Hepatocyte (in vitro differentiated cells): ENCODE measurements around the gene ETV7. TPM values are rescaled to one million over a fixed set of nuclear protein-coding genes. Genes with fewer than 3 reads are reported as not detected.
"Not testable (repeated sequence)": the region's sequence is repeated elsewhere in the genome, so short reads cannot be mapped to it uniquely, and the experiment has no call there.

Experiments used
- DNase-seq: peaks from one replicate; pipeline ENCODE4 v3.0.0-alpha.2; 2016; ENCODE audit warnings: low spot score
- H2AFZ ChIP-seq: fragments of 200-600 bp; sonication (generic); 2 replicates; pipeline ENCODE4 v1.6.0; 2016; ENCODE audit warnings: antibody characterized with exemption, mild to moderate bottlenecking
- H3K27ac ChIP-seq: fragments of 200-600 bp; sonication (generic); 2 replicates; pipeline ENCODE4 v1.5.1; 2016; ENCODE audit warnings: mild to moderate bottlenecking
- H3K27me3 ChIP-seq: fragments of 200-600 bp; sonication (generic); 2 replicates; pipeline ENCODE4 v1.6.1; 2016
- H3K36me3 ChIP-seq: fragments of 200-600 bp; sonication (generic); replicated peaks from 2 replicates; pipeline ENCODE4 v1.5.1; 2016; ENCODE audit warnings: low read depth; ENCODE audit not compliant: insufficient read depth
- H3K4me1 ChIP-seq: fragments of 200-600 bp; sonication (generic); 2 replicates; pipeline ENCODE4 v1.5.1; 2016; ENCODE audit warnings: mild to moderate bottlenecking, moderate library complexity; ENCODE audit not compliant: insufficient read depth
- H3K4me2 ChIP-seq: fragments of 200-600 bp; sonication (generic); 2 replicates; pipeline ENCODE4 v1.6.0; 2016
- H3K4me3 ChIP-seq: fragments of 200-600 bp; sonication (generic); 2 replicates; pipeline ENCODE4 v1.5.1; 2016; ENCODE audit warnings: mild to moderate bottlenecking
- H3K79me2 ChIP-seq: fragments of 200-600 bp; sonication (generic); 2 replicates; pipeline ENCODE4 v1.6.0; 2017; ENCODE audit warnings: mild to moderate bottlenecking
- H3K9me2 ChIP-seq: fragments of 200-600 bp; sonication (generic); replicated peaks from 2 replicates; pipeline ENCODE4 v1.6.0; 2017; ENCODE audit warnings: mild to moderate bottlenecking; ENCODE audit not compliant: insufficient read depth
- H3K9me3 ChIP-seq: fragments of 200-600 bp; sonication (generic); 2 replicates; pipeline ENCODE4 v1.5.1; 2016; ENCODE audit warnings: low read depth, mild to moderate bottlenecking
- H4K20me1 ChIP-seq: fragments of 200-600 bp; sonication (generic); 2 replicates; pipeline ENCODE4 v1.6.0; 2016; ENCODE audit warnings: mild to moderate bottlenecking; ENCODE audit not compliant: insufficient read depth, poor library complexity, severe bottlenecking
- EZH2 ChIP-seq: fragments of 200-600 bp; sonication (generic); IDR thresholded peaks from 2 replicates; pipeline ENCODE4 v1.6.1; 2016; ENCODE audit warnings: antibody characterized with exemption, mild to moderate bottlenecking, borderline replicate concordance
- EZH2phosphoT487 ChIP-seq: fragments of 200-600 bp; sonication (generic); IDR thresholded peaks from one replicate; pipeline ENCODE4 v1.6.1; 2018; ENCODE audit warnings: antibody characterized with exemption, mild to moderate bottlenecking, low read depth, moderate library complexity; ENCODE audit not compliant: unreplicated experiment, severe bottlenecking
- WGBS: methylation state at CpG from one replicate; pipeline ENCODE4 v1.1.6; 2016; ENCODE audit warnings: low lambda C conversion rate; ENCODE audit errors: missing lambda C conversion rate; 5-methylcytosine and 5-hydroxymethylcytosine counted together
- polyA plus RNA-seq: library from polyadenylated mRNA; unstranded; fragments of >200 nt; fragmentation: Nextera tagmentation; extraction: Ambion mirVana; gene quantifications from 2 replicates; pipeline ENCODE4 v1.2.1, GENCODE V29; 2016
- total RNA-seq: library from RNA; depleted of rRNA; stranded (reverse); fragments of >200 nt; gene quantifications from 2 replicates; pipeline ENCODE4 v1.2.3, GENCODE V29; 2014
- TF ChIP-seq, protein P1 (sequence below): fragments of 200-600 bp; sonication (generic); IDR thresholded peaks from 2 replicates; pipeline ENCODE4 v1.5.1; 2016; ENCODE audit warnings: antibody characterized with exemption, mild to moderate bottlenecking; ENCODE audit not compliant: poor library complexity

The ETV7 gene
- total and polyA plus RNA-seq, 2 experiments from 2014 or later = 1.2 TPM

DNA sequence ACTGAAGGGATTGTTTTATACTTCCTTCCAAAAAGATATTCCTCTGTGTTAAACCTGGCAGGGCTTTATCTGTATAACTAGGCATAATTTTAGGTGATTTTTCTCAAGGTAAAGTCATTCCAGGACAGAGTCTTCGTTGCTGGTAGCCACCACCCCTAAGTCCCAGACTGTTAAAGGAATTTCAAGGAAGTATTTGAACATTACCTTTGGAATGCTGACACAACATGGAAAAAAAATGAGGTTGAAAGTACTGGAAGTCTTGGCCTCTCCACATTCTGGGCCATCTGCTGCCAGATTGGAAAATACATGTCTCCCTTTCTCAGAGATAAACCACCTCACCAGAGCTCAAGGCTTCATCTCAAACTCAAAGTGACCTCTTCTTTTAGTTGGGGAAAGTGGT, 27.0 kb upstream of the ETV7 start:
- WGBS = 36% methylated on average over 1 of the region's 1 CpG
- H3K79me2 ChIP-seq = no peaks in the 10 kb centered on the region
- no peaks in the 10 kb centered on the region for H3K9me3 ChIP-seq
- H3K4me1 ChIP-seq = no peaks in the 10 kb centered on the region
- H3K27me3 ChIP-seq = no peaks in the 10 kb centered on the region
- no peak overlapping the region for H2AFZ ChIP-seq
- peak overlapping the region; percentile 14 for H3K27ac ChIP-seq
- no peak overlapping the region for H3K4me2 ChIP-seq
- no peaks in the 10 kb centered on the region for H4K20me1 ChIP-seq
- no peaks in the 10 kb centered on the region for H3K36me3 ChIP-seq
- H3K9me2 ChIP-seq = no peaks in the 10 kb centered on the region
- TF ChIP-seq EZH2 (no peak), EZH2phosphoT487 (no peak)
- TF ChIP-seq, protein P1, sequence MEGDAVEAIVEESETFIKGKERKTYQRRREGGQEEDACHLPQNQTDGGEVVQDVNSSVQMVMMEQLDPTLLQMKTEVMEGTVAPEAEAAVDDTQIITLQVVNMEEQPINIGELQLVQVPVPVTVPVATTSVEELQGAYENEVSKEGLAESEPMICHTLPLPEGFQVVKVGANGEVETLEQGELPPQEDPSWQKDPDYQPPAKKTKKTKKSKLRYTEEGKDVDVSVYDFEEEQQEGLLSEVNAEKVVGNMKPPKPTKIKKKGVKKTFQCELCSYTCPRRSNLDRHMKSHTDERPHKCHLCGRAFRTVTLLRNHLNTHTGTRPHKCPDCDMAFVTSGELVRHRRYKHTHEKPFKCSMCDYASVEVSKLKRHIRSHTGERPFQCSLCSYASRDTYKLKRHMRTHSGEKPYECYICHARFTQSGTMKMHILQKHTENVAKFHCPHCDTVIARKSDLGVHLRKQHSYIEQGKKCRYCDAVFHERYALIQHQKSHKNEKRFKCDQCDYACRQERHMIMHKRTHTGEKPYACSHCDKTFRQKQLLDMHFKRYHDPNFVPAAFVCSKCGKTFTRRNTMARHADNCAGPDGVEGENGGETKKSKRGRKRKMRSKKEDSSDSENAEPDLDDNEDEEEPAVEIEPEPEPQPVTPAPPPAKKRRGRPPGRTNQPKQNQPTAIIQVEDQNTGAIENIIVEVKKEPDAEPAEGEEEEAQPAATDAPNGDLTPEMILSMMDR = no peak
- DNase-seq = peak; percentile 7
- no peak overlapping the region for H3K4me3 ChIP-seq

DNA sequence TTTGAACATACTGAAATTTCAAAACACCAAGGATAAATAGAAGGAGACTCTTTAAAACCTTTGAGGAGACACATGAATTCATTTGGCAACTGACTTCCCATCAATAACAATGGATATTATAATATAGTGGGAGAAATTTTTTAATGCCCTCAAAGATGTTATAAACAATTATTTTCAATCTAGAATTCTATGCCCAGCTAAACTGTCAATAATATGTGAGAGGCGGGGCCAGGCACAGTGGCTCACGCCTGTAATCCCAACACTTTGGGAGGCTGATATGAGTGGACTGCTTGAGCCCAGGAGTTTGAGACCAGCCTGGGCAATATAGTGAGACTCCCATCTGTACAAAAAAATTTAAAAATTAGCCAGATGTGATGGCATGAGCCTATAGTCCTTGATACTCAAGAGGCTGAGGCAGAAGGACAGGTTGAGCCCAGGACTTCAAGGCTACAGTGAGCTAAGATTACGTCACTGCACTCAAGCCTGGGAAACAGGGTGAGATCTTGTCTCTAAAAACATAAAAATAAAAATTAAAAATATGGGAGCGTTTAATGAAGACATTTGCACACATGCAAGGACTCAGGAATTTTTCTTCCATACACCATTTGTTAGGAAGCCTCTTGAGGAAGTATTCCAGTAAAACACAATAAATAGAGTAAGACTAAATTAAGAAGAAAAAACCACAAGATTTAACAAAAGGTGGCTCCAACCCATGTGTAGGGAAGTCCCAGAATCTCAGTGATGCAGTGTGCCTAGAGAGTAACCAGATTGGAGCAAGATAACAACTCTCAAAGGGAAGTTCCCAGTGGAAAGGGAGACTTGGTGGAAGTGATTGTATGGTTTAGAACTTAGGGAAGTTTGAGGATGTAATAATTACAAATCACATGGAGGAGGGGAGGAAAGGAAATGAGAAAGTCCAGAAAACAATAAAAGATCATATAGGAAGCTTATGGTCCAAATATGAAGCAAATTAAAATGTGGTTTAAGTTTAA, 26.3 kb upstream of the ETV7 start:
- no peak overlapping the region for H2AFZ ChIP-seq
- H3K36me3 ChIP-seq = no peaks in the 10 kb centered on the region
- no peaks in the 10 kb centered on the region for H3K79me2 ChIP-seq
- no peak overlapping the region for H3K4me2 ChIP-seq
- no peaks in the 10 kb centered on the region for H3K9me2 ChIP-seq
- WGBS = 94% methylated on average over 4 of the region's 4 CpGs
- H4K20me1 ChIP-seq = no peaks in the 10 kb centered on the region
- H3K4me3 ChIP-seq = no peak overlapping the region
- no peaks in the 10 kb centered on the region for H3K9me3 ChIP-seq
- no peaks in the 10 kb centered on the region for H3K4me1 ChIP-seq
- no peaks in the 10 kb centered on the region for H3K27me3 ChIP-seq
- no peak for TF ChIP-seq EZH2
- TF ChIP-seq, protein P1 = no peak
- no peak for TF ChIP-seq EZH2phosphoT487
- peak overlapping the region; percentile 14 for H3K27ac ChIP-seq
- DNase-seq = no peak

DNA sequence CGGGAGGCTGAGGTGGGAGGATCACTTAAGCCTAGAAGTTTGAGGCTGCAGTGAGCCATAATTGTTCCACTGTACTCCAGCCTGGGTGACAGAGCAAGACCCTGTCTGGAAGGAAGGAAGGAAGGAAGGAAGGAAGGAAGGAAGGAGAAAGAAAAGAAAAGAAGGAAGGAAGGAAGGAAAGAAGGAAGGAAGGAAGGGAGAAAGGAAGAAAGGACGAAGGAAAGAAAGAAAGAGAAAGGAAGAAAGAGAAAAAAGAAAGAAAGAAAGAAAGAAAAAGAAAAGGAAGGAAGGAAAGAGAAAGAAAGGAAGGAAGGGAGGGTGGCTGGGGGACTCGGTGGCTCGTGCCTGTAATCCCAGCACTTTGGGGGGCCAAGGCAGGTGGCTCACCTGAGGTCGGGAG, 22.2 kb upstream of the ETV7 start:
- not testable (repeated sequence) for H4K20me1 ChIP-seq, H2AFZ ChIP-seq, H3K9me2 ChIP-seq, H3K36me3 ChIP-seq, DNase-seq, H3K4me3 ChIP-seq, H3K9me3 ChIP-seq, H3K27ac ChIP-seq, H3K27me3 ChIP-seq, H3K4me2 ChIP-seq, H3K4me1 ChIP-seq, H3K79me2 ChIP-seq
- WGBS = 100% methylated on average over 1 of the region's 5 CpGs

DNA sequence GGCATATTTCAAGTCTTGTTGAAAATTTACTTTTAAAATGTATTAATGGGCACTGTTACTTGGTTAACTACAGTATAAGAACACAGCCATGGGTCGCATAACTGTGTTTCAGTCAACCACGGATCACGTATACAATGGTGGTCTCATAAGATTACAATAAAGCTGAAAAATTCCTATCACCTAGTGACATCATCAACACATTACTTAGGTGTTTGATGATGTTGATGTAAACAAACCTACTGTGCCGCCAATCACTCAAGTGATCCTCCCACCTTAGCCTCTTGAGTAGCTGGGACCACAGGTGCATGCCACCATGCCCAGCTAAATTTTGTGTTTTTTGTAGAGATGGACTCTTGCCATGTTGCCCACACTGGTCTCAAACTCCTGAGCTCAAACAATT, 16.7 kb upstream of the ETV7 start:
- no peak overlapping the region for H3K4me2 ChIP-seq
- H4K20me1 ChIP-seq = no peaks in the 10 kb centered on the region
- H3K27ac ChIP-seq = no peak overlapping the region
- H3K79me2 ChIP-seq = no peaks in the 10 kb centered on the region
- H3K4me3 ChIP-seq = no peak overlapping the region
- WGBS = 95% methylated on average over 4 of the region's 4 CpGs
- H3K9me2 ChIP-seq = no peaks in the 10 kb centered on the region
- no peak overlapping the region for H2AFZ ChIP-seq
- TF ChIP-seq EZH2phosphoT487 = no peak
- no peak for TF ChIP-seq EZH2
- TF ChIP-seq, protein P1 = no peak
- H3K9me3 ChIP-seq = no peaks in the 10 kb centered on the region
- H3K4me1 ChIP-seq = no peaks in the 10 kb centered on the region
- DNase-seq = no peak
- H3K27me3 ChIP-seq = no peaks in the 10 kb centered on the region
- no peaks in the 10 kb centered on the region for H3K36me3 ChIP-seq
